Fibroblast of lung (primary cell): ENCODE results near the gene SGMS2. TPM values are rescaled to one million over a fixed set of nuclear protein-coding genes. Genes with fewer than 3 reads are reported as not detected.

ENCODE experiments used
- DNase-seq, 2 donors: peaks; one replicate each; pipeline versions ENCODE4 v3.0.0 to v3.0.0-alpha.2; 2010; ENCODE audit warnings: low read depth in 2 of 2
- H2AFZ ChIP-seq: 2 replicates; pipeline ENCODE4 v1.5.1; 2012; ENCODE audit warnings: low read length, control low read depth, inconsistent platforms
- H3K27ac ChIP-seq: 2 replicates; pipeline ENCODE4 v1.5.1; 2011; ENCODE audit warnings: low read length, control low read depth; ENCODE audit not compliant: insufficient read depth
- H3K27me3 ChIP-seq: 2 replicates; pipeline ENCODE4 v1.5.1; 2011; ENCODE audit warnings: mild to moderate bottlenecking, low read length; ENCODE audit not compliant: control insufficient read depth, insufficient read depth
- H3K36me3 ChIP-seq: 2 replicates; pipeline ENCODE4 v1.5.1; 2011; ENCODE audit warnings: low read length; ENCODE audit not compliant: control insufficient read depth, insufficient read depth
- H3K4me1 ChIP-seq: 2 replicates; pipeline ENCODE4 v1.5.1; 2011; ENCODE audit warnings: low read length; ENCODE audit not compliant: control insufficient read depth, insufficient read depth; ENCODE audit errors: extremely low read depth
- H3K4me2 ChIP-seq: 2 replicates; pipeline ENCODE4 v1.5.1; 2011; ENCODE audit warnings: low read length, control low read depth; ENCODE audit not compliant: insufficient read depth; ENCODE audit errors: extremely low read depth
- H3K4me3 ChIP-seq, 4 experiments: fragments of 200-600 bp in 1 of 4; sonication (generic) in 1 of 4; replicated peaks in 1 of 4; 2 replicates each; pipeline ENCODE4 v1.5.1; 2011 to 2016; ENCODE audit warnings: low read length in 4 of 4, low read depth in 3 of 4, mild to moderate bottlenecking in 3 of 4, control low read depth in 2 of 4, inconsistent platforms in 1 of 4, mixed read lengths in 1 of 4; ENCODE audit not compliant: insufficient read depth in 1 of 4; ENCODE audit errors: control extremely low read depth in 1 of 4
- H3K79me2 ChIP-seq: 2 replicates; pipeline ENCODE4 v1.5.1; 2012; ENCODE audit warnings: mild to moderate bottlenecking, low read length, inconsistent platforms; ENCODE audit not compliant: control insufficient read depth, insufficient read depth
- H3K9ac ChIP-seq: 2 replicates; pipeline ENCODE4 v1.5.1; 2011; ENCODE audit warnings: mild to moderate bottlenecking, low read length, control low read depth; ENCODE audit not compliant: insufficient read depth
- H3K9me3 ChIP-seq: 2 replicates; pipeline ENCODE4 v1.5.1; 2012; ENCODE audit warnings: low read depth, low read length; ENCODE audit not compliant: control insufficient read depth, insufficient read depth
- H4K20me1 ChIP-seq: 2 replicates; pipeline ENCODE4 v1.5.1; 2011; ENCODE audit warnings: low read length; ENCODE audit not compliant: control insufficient read depth, insufficient read depth; ENCODE audit errors: extremely low read depth
- EZH2 ChIP-seq: IDR thresholded peaks from 2 replicates; pipeline ENCODE4 v1.5.1; 2012; ENCODE audit warnings: low read length, control low read depth, mild to moderate bottlenecking; ENCODE audit errors: missing control alignments
- polyA plus RNA-seq, 2 donors: library from polyadenylated mRNA; depleted of rRNA in 1 of 2; stranded (reverse) in 1 of 2; unstranded in 1 of 2; fragments of >200 nt; gene quantifications; 2 replicates each; pipeline ENCODE4 v1.2.1, GENCODE V29; 2011 to 2012; ENCODE audit warnings: missing spikeins in 1 of 2
- total RNA-seq: library from RNA; depleted of rRNA; stranded (reverse); fragments of >200 nt; gene quantifications from 2 replicates; pipeline ENCODE4 v1.2.1, GENCODE V29; 2014
- TF ChIP-seq, protein P1 (sequence below), 2 donors: IDR thresholded peaks in 1 of 2; conservative IDR thresholded peaks in 1 of 2; 1 replicate in 1 of 2; 2 replicates in 1 of 2; pipeline ENCODE4 v1.5.1; 2011 to 2012; ENCODE audit warnings: low read length in 2 of 2, control low read depth in 1 of 2, inconsistent platforms in 1 of 2, low read depth in 1 of 2, mild to moderate bottlenecking in 1 of 2

The SGMS2 gene
- total and polyA plus RNA-seq, 2 donors (not counting 1 experiment from before 2014, with no cell fraction given) = 63.7 to 82.7 TPM

DNA sequence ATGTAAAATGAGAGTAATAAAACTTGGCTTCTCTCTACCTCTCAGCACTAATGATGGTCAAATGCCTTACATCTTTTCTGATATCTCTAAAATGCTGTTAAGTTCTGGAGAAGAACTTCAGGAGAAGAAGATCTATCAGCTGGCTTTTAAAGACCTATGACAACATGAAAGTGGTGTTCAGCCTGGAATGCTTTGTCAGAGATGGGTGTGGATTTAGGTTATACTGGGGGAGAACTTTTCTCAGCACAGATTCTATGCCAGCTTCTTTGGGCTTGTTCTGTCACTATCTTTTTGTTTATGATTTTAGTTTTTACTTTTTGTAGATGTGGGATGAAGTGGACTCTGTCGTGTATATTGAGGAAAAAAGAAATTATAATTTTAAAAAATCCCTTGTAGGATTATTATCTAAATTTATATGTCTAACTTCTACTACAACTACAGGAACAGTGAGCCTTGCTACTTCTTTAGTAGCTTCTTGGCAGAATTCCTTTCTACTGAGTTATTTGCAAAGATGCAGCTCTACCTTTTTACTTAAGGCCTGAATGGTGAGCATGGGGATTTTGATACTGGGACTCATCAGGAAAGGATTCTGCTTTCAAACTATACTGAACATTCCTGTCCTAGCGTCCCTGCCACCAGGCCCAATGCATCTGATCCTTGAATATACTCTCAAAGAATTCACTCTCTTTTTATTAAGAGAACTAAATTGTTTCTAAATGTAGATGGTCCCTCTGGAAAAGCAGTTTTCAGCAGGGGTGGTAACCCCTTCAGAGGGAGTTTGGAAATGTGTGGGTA lies 126.2 kb downstream of the SGMS2 start:
- DNase-seq = peak in 1 of 2 donors; percentile 27
- Histone ChIP-seq H3K9me3 (no peaks in the 10 kb centered on the region), H3K4me1 (peaks cover 5% of the 10 kb centered on the region), H3K27me3 (no peaks in the 10 kb centered on the region), H3K9ac (no peak overlapping the region), H2AFZ (no peak overlapping the region), H3K4me2 (no peak overlapping the region), H3K4me3 (no peak overlapping the region), H3K79me2 (no peaks in the 10 kb centered on the region), H3K36me3 (no peaks in the 10 kb centered on the region), H3K27ac (peak overlapping the region; percentile 37), H4K20me1 (no peaks in the 10 kb centered on the region)
- no peak for TF ChIP-seq EZH2
- TF ChIP-seq, protein P1, sequence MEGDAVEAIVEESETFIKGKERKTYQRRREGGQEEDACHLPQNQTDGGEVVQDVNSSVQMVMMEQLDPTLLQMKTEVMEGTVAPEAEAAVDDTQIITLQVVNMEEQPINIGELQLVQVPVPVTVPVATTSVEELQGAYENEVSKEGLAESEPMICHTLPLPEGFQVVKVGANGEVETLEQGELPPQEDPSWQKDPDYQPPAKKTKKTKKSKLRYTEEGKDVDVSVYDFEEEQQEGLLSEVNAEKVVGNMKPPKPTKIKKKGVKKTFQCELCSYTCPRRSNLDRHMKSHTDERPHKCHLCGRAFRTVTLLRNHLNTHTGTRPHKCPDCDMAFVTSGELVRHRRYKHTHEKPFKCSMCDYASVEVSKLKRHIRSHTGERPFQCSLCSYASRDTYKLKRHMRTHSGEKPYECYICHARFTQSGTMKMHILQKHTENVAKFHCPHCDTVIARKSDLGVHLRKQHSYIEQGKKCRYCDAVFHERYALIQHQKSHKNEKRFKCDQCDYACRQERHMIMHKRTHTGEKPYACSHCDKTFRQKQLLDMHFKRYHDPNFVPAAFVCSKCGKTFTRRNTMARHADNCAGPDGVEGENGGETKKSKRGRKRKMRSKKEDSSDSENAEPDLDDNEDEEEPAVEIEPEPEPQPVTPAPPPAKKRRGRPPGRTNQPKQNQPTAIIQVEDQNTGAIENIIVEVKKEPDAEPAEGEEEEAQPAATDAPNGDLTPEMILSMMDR (conservative IDR thresholded peaks at IDR 0.05 in 1 of 2, IDR thresholded peaks at IDR 0.05 in 1 of 2; ENCODE audit: low read depth in 1 of 2, low read length in 2 of 2) = no peak

- peak overlapping the region; percentile 37 for H3K27ac ChIP-seq
- H3K4me1 ChIP-seq = peaks cover 5% of the 10 kb centered on the region
- TF ChIP-seq, protein P1 (conservative IDR thresholded peaks at IDR 0.05 in 1 of 2, IDR thresholded peaks at IDR 0.05 in 1 of 2; ENCODE audit: low read depth in 1 of 2, low read length in 2 of 2) = no peak
- TF ChIP-seq EZH2 = no peak
- H2AFZ ChIP-seq = no peak overlapping the region
- no peaks in the 10 kb centered on the region for H3K9me3 ChIP-seq
- no peak overlapping the region for H3K4me2 ChIP-seq
- no peaks in the 10 kb centered on the region for H3K27me3 ChIP-seq
- peak; percentile 49 to 90 for DNase-seq
- H3K9ac ChIP-seq = no peak overlapping the region
- no peaks in the 10 kb centered on the region for H4K20me1 ChIP-seq
- H3K4me3 ChIP-seq = no peak overlapping the region
- H3K36me3 ChIP-seq = no peaks in the 10 kb centered on the region
- no peaks in the 10 kb centered on the region for H3K79me2 ChIP-seq
Observed at GRCh38 chr4:107951551-107951950, 126.8 kb downstream of the SGMS2 start.

- Histone ChIP-seq H3K9ac (no peak overlapping the region), H3K4me1 (peaks cover 4% of the 10 kb centered on the region), H3K27me3 (no peaks in the 10 kb centered on the region), H3K36me3 (no peaks in the 10 kb centered on the region), H3K4me2 (no peak overlapping the region), H3K27ac (no peak overlapping the region), H3K9me3 (no peaks in the 10 kb centered on the region), H2AFZ (no peak overlapping the region), H3K79me2 (no peaks in the 10 kb centered on the region), H3K4me3 (no peak overlapping the region), H4K20me1 (no peaks in the 10 kb centered on the region)
- no peak for DNase-seq
- no peak for TF ChIP-seq EZH2
Observed at GRCh38 chr4:107956011-107956410, 131.3 kb downstream of the SGMS2 start.

Other genes starting within 250 kb of the SGMS2 start
- 44.9 and 59.9 TPM in 2 replicates for gene PAPSS1, start 104.7 kb upstream of the SGMS2 start, total RNA-seq
- gene PAPSS1, start 104.7 kb upstream of the SGMS2 start, polyA plus RNA-seq = 70.3 and 93.6 TPM in 2 replicates
- 21.3 and 24.3 TPM in 2 replicates for gene CYP2U1, start 106.6 kb downstream of the SGMS2 start, total RNA-seq
- 12.0 and 15.5 TPM in 2 replicates for gene CYP2U1, start 106.6 kb downstream of the SGMS2 start, polyA plus RNA-seq
- 10.3 and 16.7 TPM in 2 replicates for gene HADH, start 165.0 kb downstream of the SGMS2 start, total RNA-seq
- 29.7 and 37.5 TPM in 2 replicates for gene HADH, start 165.0 kb downstream of the SGMS2 start, polyA plus RNA-seq